Dermis microvascular lymphatic vessel endothelial cell (primary cell): ENCODE results near the gene SERPINA6. TPM values are rescaled to one million over a fixed set of nuclear protein-coding genes. Genes with fewer than 3 reads are reported as not detected.
"Not testable (repeated sequence)": the region's sequence is repeated elsewhere in the genome, so short reads cannot be mapped to it uniquely, and the experiment has no call there.

Experiments
- DNase-seq, 2 donors: peaks; one replicate each; pipeline versions ENCODE4 v3.0.0 to v3.0.0-alpha.2; 2010; ENCODE audit warnings: low read depth in 2 of 2
- total RNA-seq: library from RNA; depleted of rRNA; stranded (reverse); fragments of >200 nt; gene quantifications from 2 replicates; pipeline ENCODE4 v1.2.1, GENCODE V29; 2014

Gene SERPINA6
- total RNA-seq, 1 donor from 2014 or later = not detected

- DNase-seq = no peak
Observed at GRCh38 chr14:94292872-94293577, 30.1 kb downstream of the SERPINA6 start, which contains the start of gene SERPINA10. TSS of gene SERPINA10 (minus strand) at chr14:94293268. CDS start at chr14:94290593, 2,675 bp downstream.

DNA sequence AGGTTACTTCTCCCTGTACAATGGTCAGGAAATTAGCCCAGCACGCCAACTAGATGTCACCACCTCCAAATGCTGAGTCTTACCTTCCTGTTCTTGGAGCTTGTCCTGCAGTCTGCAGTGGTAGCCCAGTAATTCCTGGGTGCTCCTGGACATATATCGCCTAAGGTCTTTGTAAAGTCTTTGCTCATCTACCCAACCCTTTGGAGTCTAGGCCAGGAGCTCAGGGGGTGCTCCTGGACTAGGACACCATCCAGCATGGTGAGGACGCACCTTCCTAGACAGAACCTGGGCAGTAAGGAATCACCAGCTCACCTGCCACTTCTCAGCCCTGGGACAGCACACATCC lies 30.6 kb downstream of the SERPINA6 start:
- DNase-seq = no peak

DNA sequence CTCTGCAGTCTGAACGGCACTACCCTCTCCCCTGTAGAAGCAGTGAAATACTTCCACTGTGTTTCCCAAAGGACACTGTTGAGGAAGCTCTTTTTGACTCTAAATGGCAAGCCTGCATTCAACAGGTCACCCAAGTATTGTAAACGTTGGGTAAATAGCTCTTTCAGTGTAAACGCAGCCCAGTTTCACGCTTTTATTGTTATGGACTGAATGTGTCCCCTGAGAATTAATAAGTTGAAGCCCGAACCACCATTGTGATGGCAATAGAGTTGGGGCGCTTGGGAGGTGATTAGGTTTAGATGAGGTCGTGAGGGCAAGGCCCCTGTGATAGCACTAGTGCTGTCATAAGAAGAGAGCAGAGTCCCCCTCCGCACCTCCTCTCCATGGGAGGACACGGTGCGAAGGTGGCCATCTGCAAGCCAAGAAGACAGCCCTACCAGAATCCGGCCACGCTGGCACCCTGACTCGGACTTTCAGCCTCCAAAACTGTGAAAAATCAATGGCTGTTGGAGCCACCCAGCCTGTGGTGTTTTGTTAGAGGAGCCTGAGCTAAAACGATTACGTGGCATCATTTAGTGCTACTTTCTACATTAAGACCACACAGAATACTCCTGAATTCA lies 31.1 kb downstream of the SERPINA6 start:
- no peak for DNase-seq

GRCh38 chr14:94291159-94291905 lies 31.8 kb downstream of the SERPINA6 start:
- DNase-seq = no peak

DNA sequence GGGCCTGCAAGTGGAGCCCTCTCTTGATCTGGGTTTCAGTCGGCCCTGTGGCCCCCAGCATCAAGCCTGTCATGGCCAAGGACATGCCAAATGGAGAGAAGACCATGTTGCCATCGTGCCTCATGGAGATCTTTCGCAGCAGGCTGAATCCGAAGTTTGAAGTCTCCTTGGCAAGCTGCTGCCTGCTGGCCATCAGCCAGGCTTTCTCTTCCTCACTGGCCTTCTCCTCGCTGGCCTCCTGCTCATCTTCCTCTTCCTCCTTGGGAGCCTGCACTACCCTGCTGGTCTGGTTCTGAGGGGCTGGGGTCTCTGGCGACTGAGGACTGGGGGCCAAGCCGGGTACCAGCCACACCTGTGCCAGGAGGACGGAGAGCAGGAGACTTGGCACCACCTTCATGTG lies 32.9 kb downstream of the SERPINA6 start:
- no peak for DNase-seq

DNA sequence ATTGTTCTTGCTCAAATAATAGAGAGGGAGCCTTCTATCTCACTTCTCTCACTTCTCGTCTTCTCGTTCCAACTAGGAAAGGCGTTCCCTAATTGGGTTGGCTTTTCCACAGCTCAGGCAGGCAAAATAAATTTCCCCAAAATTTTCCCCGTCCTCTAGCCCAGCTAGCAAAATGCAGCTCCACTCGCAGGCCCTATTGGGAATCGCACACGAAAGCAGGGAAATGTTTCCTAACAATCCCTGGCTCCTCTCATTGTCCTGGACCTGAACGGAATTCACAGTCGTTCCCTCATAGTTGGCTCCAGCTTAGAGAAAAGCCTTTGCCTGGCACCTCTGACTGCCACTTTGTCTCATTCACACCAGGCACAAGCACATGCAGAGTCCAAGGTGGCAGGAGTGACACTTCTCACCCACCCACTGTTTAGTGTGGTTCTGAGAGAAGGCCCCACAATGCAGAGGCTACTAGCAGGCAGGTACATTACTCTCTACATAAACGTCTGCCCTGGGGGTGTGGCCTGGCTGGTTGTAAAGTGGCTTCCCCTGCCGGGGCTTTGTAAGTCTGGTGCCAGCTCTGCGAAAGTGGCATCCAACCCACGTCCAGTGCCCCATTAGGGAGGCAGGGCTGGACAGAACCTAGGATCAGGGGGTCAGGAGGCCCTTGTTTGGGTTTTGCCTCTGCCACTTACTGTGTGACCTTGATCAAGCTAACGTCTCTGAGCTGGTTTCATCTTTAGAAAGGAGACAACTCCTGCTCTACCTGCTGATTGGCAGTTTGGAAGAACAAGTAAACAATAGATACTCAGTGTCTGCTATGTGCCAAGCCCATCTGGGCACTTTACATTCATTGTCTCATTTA lies 34.3 kb downstream of the SERPINA6 start:
- no peak for DNase-seq

GRCh38 chr14:94285158-94285557 lies 38.0 kb downstream of the SERPINA6 start:
- DNase-seq = no peak

GRCh38 chr14:94284221-94284620 lies 38.9 kb downstream of the SERPINA6 start:
- DNase-seq = no peak

DNA sequence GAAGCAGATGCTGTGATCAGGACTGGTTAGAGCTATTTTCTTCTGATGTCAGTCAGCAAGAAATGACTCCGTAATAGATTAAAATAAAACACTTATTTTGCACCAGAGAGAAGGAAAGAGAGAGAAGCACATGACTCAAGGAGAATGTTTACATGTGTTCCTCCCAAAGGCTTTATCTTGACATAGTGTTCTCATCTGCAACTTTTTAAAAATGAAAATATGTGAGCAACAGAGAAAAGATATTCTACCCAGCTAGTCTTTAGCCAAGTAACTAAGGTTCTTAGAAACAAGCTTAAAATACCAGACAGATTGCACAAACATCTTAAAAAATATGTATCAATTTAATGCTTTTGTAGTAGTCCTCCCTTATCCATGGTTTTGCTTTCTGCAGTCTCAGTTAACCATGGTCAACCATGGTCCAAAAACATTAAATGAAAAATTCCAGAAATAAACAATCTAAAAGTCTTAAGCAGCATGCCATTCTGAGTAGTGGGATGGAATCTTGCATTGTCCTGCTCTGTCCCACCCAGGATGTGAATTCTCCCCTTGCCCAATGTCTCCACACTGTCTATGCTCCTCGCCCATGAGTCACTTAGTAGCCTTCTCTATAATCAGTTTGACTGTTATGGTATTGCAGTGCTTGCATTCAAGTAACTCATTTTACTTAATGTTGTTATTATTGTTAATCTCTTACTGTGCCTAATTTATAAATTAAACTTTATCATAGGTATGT lies 40.0 kb downstream of the SERPINA6 start:
- no peak for DNase-seq

GRCh38 chr14:94278731-94279130 lies 44.4 kb downstream of the SERPINA6 start:
- DNase-seq = no peak

- not testable (repeated sequence) for DNase-seq
Observed at GRCh38 chr14:94276898-94277561, 46.1 kb downstream of the SERPINA6 start.

- DNase-seq = no peak
Observed at GRCh38 chr14:94269156-94269555, 54.0 kb downstream of the SERPINA6 start.

DNA sequence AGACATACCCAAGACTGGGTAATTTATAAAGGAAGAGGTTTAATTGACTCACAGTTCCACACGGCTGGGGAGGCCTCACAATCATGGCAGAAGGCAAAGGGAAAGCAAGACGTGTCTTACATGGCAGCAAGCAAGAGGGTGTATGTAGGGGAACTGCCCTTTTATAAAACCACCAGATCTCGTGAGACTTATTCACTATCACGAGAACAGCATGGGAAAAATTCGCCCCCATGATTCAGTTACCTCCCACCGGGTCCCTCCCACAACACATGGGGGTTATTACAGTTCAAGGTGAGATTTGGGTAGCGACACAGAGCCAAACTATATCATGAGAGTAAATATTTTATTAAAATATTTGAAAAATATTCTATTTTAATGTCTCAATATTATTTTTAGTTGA lies 54.6 kb downstream of the SERPINA6 start:
- DNase-seq = not testable (repeated sequence)

- DNase-seq = no peak
Observed at GRCh38 chr14:94267352-94267751, 55.8 kb downstream of the SERPINA6 start.

DNA sequence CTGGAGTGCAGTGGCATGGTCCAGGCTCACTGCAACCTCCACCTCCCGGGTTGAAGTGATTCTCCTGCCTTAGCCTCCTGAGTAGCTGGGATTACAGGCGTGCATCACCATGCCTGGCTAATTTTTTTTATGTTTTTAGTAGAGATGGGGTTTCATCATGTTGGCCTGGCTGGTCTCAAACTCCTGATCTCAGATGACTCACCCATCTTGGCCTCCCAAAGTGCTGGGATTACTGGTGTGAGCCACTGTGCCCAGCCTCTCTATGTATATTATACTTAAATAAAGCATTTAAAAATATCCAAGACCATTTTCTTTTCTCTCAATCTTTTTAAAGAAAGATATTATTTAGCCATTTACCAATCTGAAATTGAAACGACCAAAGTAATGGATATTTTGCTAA lies 58.9 kb downstream of the SERPINA6 start:
- DNase-seq = not testable (repeated sequence)

Other genes with a start within 250 kb of the SERPINA6 start
- gene DDX24, start 242.1 kb downstream of the SERPINA6 start, total RNA-seq = 63.3 and 90.8 TPM in 2 replicates
- 7.2 and 13.0 TPM in 2 replicates for gene IFI27L1, start 242.0 kb downstream of the SERPINA6 start, total RNA-seq
- 54.5 and 62.0 TPM in 2 replicates for gene IFI27, start 212.6 kb downstream of the SERPINA6 start, total RNA-seq
- 5.2 and 8.9 TPM in 2 replicates for gene IFI27L2, start 193.7 kb downstream of the SERPINA6 start, total RNA-seq
- gene PPP4R4, start 149.0 kb downstream of the SERPINA6 start, total RNA-seq = not detected in 2 replicates
- not detected in 2 replicates for gene SERPINA10, start 30.1 kb downstream of the SERPINA6 start, total RNA-seq
- gene SERPINA2, start 43.4 kb upstream of the SERPINA6 start, total RNA-seq = not detected in 2 replicates
- gene SERPINA1, start 65.3 kb upstream of the SERPINA6 start, total RNA-seq = not detected in 2 replicates
- gene SERPINA11, start 129.5 kb upstream of the SERPINA6 start, total RNA-seq = not detected in 2 replicates
- gene SERPINA9, start 152.9 kb upstream of the SERPINA6 start, total RNA-seq = not detected in 2 replicates
- not detected in 2 replicates for gene SERPINA12, start 186.1 kb upstream of the SERPINA6 start, total RNA-seq
- gene SERPINA4, start 238.1 kb upstream of the SERPINA6 start, total RNA-seq = not detected in 2 replicates